Measurements from ENCODE around the gene CNTN5. TPM values are rescaled to one million over a fixed set of nuclear protein-coding genes. Genes with fewer than 3 reads are reported as not detected.

CNTN5 gene
- total and polyA plus RNA-seq, 2 donors (not counting 1 experiment from before 2014, with no cell fraction given), result 0.17 TPM; not detected in 1

GRCh38 chr11:99240192-99241030 lies 219.7 kb downstream of the CNTN5 start:
- Histone ChIP-seq H3K36me3 (ENCODE audit: control insufficient read depth, insufficient read depth, low read length) (no peaks in the 10 kb centered on the region), H4K20me1 (ENCODE audit: control insufficient read depth, extremely low read depth, insufficient read depth, low read length) (no peaks in the 10 kb centered on the region), H3K9ac (ENCODE audit: insufficient read depth, low read length) (no peak overlapping the region), H3K27me3 (ENCODE audit: control insufficient read depth, insufficient read depth, low read length) (no peaks in the 10 kb centered on the region), H3K79me2 (ENCODE audit: control insufficient read depth, insufficient read depth, low read length) (no peaks in the 10 kb centered on the region), H3K4me3 (replicated peaks in 1 of 4; ENCODE audit: control extremely low read depth in 1 of 4, insufficient read depth in 1 of 4, low read depth in 3 of 4, low read length in 4 of 4) (no peak overlapping the region), H3K4me1 (ENCODE audit: control insufficient read depth, extremely low read depth, insufficient read depth, low read length) (no peaks in the 10 kb centered on the region), H3K4me2 (ENCODE audit: extremely low read depth, insufficient read depth, low read length) (no peak overlapping the region), H3K9me3 (ENCODE audit: control insufficient read depth, insufficient read depth, low read depth, low read length) (no peaks in the 10 kb centered on the region), H3K27ac (ENCODE audit: insufficient read depth, low read length) (no peak overlapping the region), H2AFZ (ENCODE audit: low read length) (no peak overlapping the region)
- DNase-seq (ENCODE audit: low read depth in 2 of 2), result no peak
- TF ChIP-seq CTCF (conservative IDR thresholded peaks at IDR 0.05 in 1 of 2, IDR thresholded peaks at IDR 0.05 in 1 of 2; ENCODE audit: low read depth in 1 of 2, low read length in 2 of 2) (no peak), EZH2 (IDR thresholded peaks at IDR 0.05; ENCODE audit: low read length, missing control alignments) (no peak)

GRCh38 chr11:99241066-99241465 lies 220.3 kb downstream of the CNTN5 start:
- Histone ChIP-seq H3K4me2 (ENCODE audit: extremely low read depth, insufficient read depth, low read length) (no peak overlapping the region), H3K36me3 (ENCODE audit: control insufficient read depth, insufficient read depth, low read length) (no peaks in the 10 kb centered on the region), H3K4me1 (ENCODE audit: control insufficient read depth, extremely low read depth, insufficient read depth, low read length) (no peaks in the 10 kb centered on the region)

GRCh38 chr11:99244613-99245012 lies 223.9 kb downstream of the CNTN5 start:
- H3K4me1 ChIP-seq (ENCODE audit: control insufficient read depth, extremely low read depth, insufficient read depth, low read length), result no peaks in the 10 kb centered on the region
- H3K4me2 ChIP-seq (ENCODE audit: extremely low read depth, insufficient read depth, low read length), result no peak overlapping the region
- H3K9me3 ChIP-seq (ENCODE audit: control insufficient read depth, insufficient read depth, low read depth, low read length), result no peaks in the 10 kb centered on the region
- no peak overlapping the region for H2AFZ ChIP-seq (ENCODE audit: low read length)
- TF ChIP-seq CTCF (conservative IDR thresholded peaks at IDR 0.05 in 1 of 2, IDR thresholded peaks at IDR 0.05 in 1 of 2; ENCODE audit: low read depth in 1 of 2, low read length in 2 of 2), result no peak
- TF ChIP-seq EZH2 (IDR thresholded peaks at IDR 0.05; ENCODE audit: low read length, missing control alignments), result no peak
- H4K20me1 ChIP-seq (ENCODE audit: control insufficient read depth, extremely low read depth, insufficient read depth, low read length), result no peaks in the 10 kb centered on the region
- DNase-seq (ENCODE audit: low read depth in 2 of 2), result peak in 1 of 2 donors; percentile 67
- no peak overlapping the region for H3K4me3 ChIP-seq (replicated peaks in 1 of 4; ENCODE audit: control extremely low read depth in 1 of 4, insufficient read depth in 1 of 4, low read depth in 3 of 4, low read length in 4 of 4)
- no peak overlapping the region for H3K27ac ChIP-seq (ENCODE audit: insufficient read depth, low read length)
- H3K27me3 ChIP-seq (ENCODE audit: control insufficient read depth, insufficient read depth, low read length), result no peaks in the 10 kb centered on the region
- no peaks in the 10 kb centered on the region for H3K79me2 ChIP-seq (ENCODE audit: control insufficient read depth, insufficient read depth, low read length)
- no peaks in the 10 kb centered on the region for H3K36me3 ChIP-seq (ENCODE audit: control insufficient read depth, insufficient read depth, low read length)
- H3K9ac ChIP-seq (ENCODE audit: insufficient read depth, low read length), result no peak overlapping the region

More at GRCh38 chr11:99241066-99241465, 220.3 kb downstream of the CNTN5 start:
- Histone ChIP-seq H3K9ac (ENCODE audit: insufficient read depth, low read length) (no peak overlapping the region), H3K9me3 (ENCODE audit: control insufficient read depth, insufficient read depth, low read depth, low read length) (no peaks in the 10 kb centered on the region), H2AFZ (ENCODE audit: low read length) (no peak overlapping the region), H3K27ac (ENCODE audit: insufficient read depth, low read length) (no peak overlapping the region), H3K79me2 (ENCODE audit: control insufficient read depth, insufficient read depth, low read length) (no peaks in the 10 kb centered on the region), H3K27me3 (ENCODE audit: control insufficient read depth, insufficient read depth, low read length) (no peaks in the 10 kb centered on the region), H3K4me3 (replicated peaks in 1 of 4; ENCODE audit: control extremely low read depth in 1 of 4, insufficient read depth in 1 of 4, low read depth in 3 of 4, low read length in 4 of 4) (no peak overlapping the region), H4K20me1 (ENCODE audit: control insufficient read depth, extremely low read depth, insufficient read depth, low read length) (no peaks in the 10 kb centered on the region)
- no peak for DNase-seq (ENCODE audit: low read depth in 2 of 2)
- TF ChIP-seq CTCF (conservative IDR thresholded peaks at IDR 0.05 in 1 of 2, IDR thresholded peaks at IDR 0.05 in 1 of 2; ENCODE audit: low read depth in 1 of 2, low read length in 2 of 2) (no peak), EZH2 (IDR thresholded peaks at IDR 0.05; ENCODE audit: low read length, missing control alignments) (no peak)
